Hepatocyte (in vitro differentiated cells): Measurements from ENCODE around the gene CDH11.

Source experiments
- CTCF ChIP-seq: fragments of 200-600 bp; sonication (generic); IDR thresholded peaks from 2 replicates; pipeline ENCODE4 v1.5.1; 2016; ENCODE audit warnings: antibody characterized with exemption, mild to moderate bottlenecking; ENCODE audit not compliant: poor library complexity
- EZH2 ChIP-seq: fragments of 200-600 bp; sonication (generic); IDR thresholded peaks from 2 replicates; pipeline ENCODE4 v1.6.1; 2016; ENCODE audit warnings: antibody characterized with exemption, mild to moderate bottlenecking, borderline replicate concordance
- EZH2phosphoT487 ChIP-seq: fragments of 200-600 bp; sonication (generic); IDR thresholded peaks from one replicate; pipeline ENCODE4 v1.6.1; 2018; ENCODE audit warnings: antibody characterized with exemption, mild to moderate bottlenecking, low read depth, moderate library complexity; ENCODE audit not compliant: unreplicated experiment, severe bottlenecking

GRCh38 chr16:64926476-64926875 lies 195.4 kb downstream of the CDH11 start:
- TF ChIP-seq EZH2 (no peak), CTCF (no peak), EZH2phosphoT487 (no peak)
